GM12801 (cell line): ENCODE data around the gene NME7.

Source experiments
- CTCF ChIP-seq: IDR thresholded peaks from one replicate; pipeline ENCODE4 v1.5.1; 2011; ENCODE audit warnings: control low read depth; ENCODE audit not compliant: insufficient read length; ENCODE audit errors: extremely low read depth

NME7 gene

GRCh38 chr1:169295425-169295824 lies 72.2 kb downstream of the NME7 start:
- no peak for TF ChIP-seq CTCF

- TF ChIP-seq CTCF = no peak
Measured at GRCh38 chr1:169289016-169289415, 78.6 kb downstream of the NME7 start.

GRCh38 chr1:169288011-169288414 lies 79.6 kb downstream of the NME7 start:
- TF ChIP-seq CTCF = no peak

GRCh38 chr1:169287280-169287679 lies 80.3 kb downstream of the NME7 start:
- TF ChIP-seq CTCF = no peak

GRCh38 chr1:169271098-169271497 lies 96.5 kb downstream of the NME7 start:
- TF ChIP-seq CTCF = no peak

- no peak for TF ChIP-seq CTCF
Measured at GRCh38 chr1:169266133-169266532, 101.5 kb downstream of the NME7 start.

GRCh38 chr1:169263059-169263458 lies 104.5 kb downstream of the NME7 start:
- TF ChIP-seq CTCF = no peak

GRCh38 chr1:169261884-169262283 lies 105.7 kb downstream of the NME7 start:
- no peak for TF ChIP-seq CTCF
